Neural cell (in vitro differentiated cells): ENCODE data around the gene CYP4F22. TPM values are rescaled to one million over a fixed set of nuclear protein-coding genes. Genes with fewer than 3 reads are reported as not detected.

ENCODE experiments used
- H2AFZ ChIP-seq: fragments of 200-600, 300-800 bp; sonication (generic), shearing (Covaris generic); 2 replicates; pipeline ENCODE4 v1.6.0; 2014; ENCODE audit warnings: low read depth, mild to moderate bottlenecking, antibody characterized with exemption, low read length, moderate library complexity
- H3F3A ChIP-seq: fragments of 200-600 bp; shearing (Covaris generic); 2 replicates; pipeline ENCODE4 v1.6.1; 2016; ENCODE audit warnings: mild to moderate bottlenecking, moderate library complexity, mixed read lengths, antibody characterized with exemption, low read length; ENCODE audit not compliant: insufficient read depth, poor library complexity, severe bottlenecking
- H3K27ac ChIP-seq: fragments of 200-600, 300-800 bp; sonication (generic), shearing (Covaris generic); 2 replicates; pipeline ENCODE4 v1.5.1; 2014; ENCODE audit warnings: mild to moderate bottlenecking, low read length, moderate library complexity
- H3K27me3 ChIP-seq: fragments of 300-800, 200-600 bp; sonication (generic), shearing (Covaris generic); 2 replicates; pipeline ENCODE4 v1.6.0; 2014; ENCODE audit warnings: mild to moderate bottlenecking, low read depth, low read length, moderate library complexity; ENCODE audit not compliant: insufficient read depth
- H3K36me3 ChIP-seq: fragments of 300-800, 200-600 bp; sonication (generic), shearing (Covaris generic); 2 replicates; pipeline ENCODE4 v1.5.1; 2014; ENCODE audit warnings: mild to moderate bottlenecking, antibody characterized with exemption, low read length, moderate library complexity; ENCODE audit not compliant: insufficient read depth
- H3K4me2 ChIP-seq: fragments of 300-800, 200-600 bp; sonication (generic), shearing (Covaris generic); 2 replicates; pipeline ENCODE4 v1.6.0; 2014; ENCODE audit warnings: mild to moderate bottlenecking, low read length
- H3K4me3 ChIP-seq: fragments of 300-800, 200-600 bp; sonication (generic), shearing (Covaris generic); 2 replicates; pipeline ENCODE4 v1.5.1; 2014; ENCODE audit warnings: mild to moderate bottlenecking, low read length, moderate library complexity
- H3K79me2 ChIP-seq: fragments of 200-600 bp; shearing (Covaris generic); replicated peaks from 2 replicates; pipeline ENCODE4 v1.6.0; 2014; ENCODE audit warnings: mild to moderate bottlenecking, low read length, moderate library complexity; ENCODE audit not compliant: insufficient read depth
- H3K9ac ChIP-seq: fragments of 300-800, 200-600 bp; sonication (generic), shearing (Covaris generic); 2 replicates; pipeline ENCODE4 v1.6.1; 2016; ENCODE audit warnings: mild to moderate bottlenecking, low read length, mixed read lengths
- H3K9me2 ChIP-seq: fragments of 200-600 bp; shearing (Covaris generic); 2 replicates; pipeline ENCODE4 v1.6.1; 2016; ENCODE audit warnings: mild to moderate bottlenecking, low read length, mixed read lengths; ENCODE audit not compliant: insufficient read depth
- H3K9me3 ChIP-seq: fragments of 200-600, 300-800 bp; sonication (generic), shearing (Covaris generic); 2 replicates; pipeline ENCODE4 v1.6.1; 2016; ENCODE audit warnings: mild to moderate bottlenecking, mixed run types, low read length, moderate library complexity, mixed read lengths
- H4K20me1 ChIP-seq: fragments of 200-600 bp; shearing (Covaris generic); 2 replicates; pipeline ENCODE4 v1.6.1; 2016; ENCODE audit warnings: mild to moderate bottlenecking, mixed run types; ENCODE audit not compliant: insufficient read depth
- EP300 ChIP-seq: fragments of 450-650 bp; conservative IDR thresholded peaks from 2 replicates; pipeline ENCODE4 v1.6.1; 2014; ENCODE audit warnings: antibody characterized with exemption, mild to moderate bottlenecking, moderate library complexity; ENCODE audit not compliant: poor library complexity, severe bottlenecking
- EZH2 ChIP-seq: fragments of 200-600, 300-800 bp; shearing (Covaris generic), sonication (generic); IDR thresholded peaks from 2 replicates; pipeline ENCODE4 v1.6.1; 2014; ENCODE audit warnings: antibody characterized with exemption, low read length, borderline replicate concordance, mild to moderate bottlenecking; ENCODE audit not compliant: insufficient read depth, poor library complexity, severe bottlenecking
- MXI1 ChIP-seq: fragments of 450-650 bp; conservative IDR thresholded peaks from 2 replicates; pipeline ENCODE4 v1.6.1; 2014; ENCODE audit warnings: antibody characterized with exemption, mild to moderate bottlenecking; ENCODE audit not compliant: poor library complexity, severe bottlenecking
- POLR2AphosphoS5 ChIP-seq: IDR thresholded peaks from 2 replicates; pipeline ENCODE4 v1.6.1; 2012
- RAD21 ChIP-seq: fragments of 450-650 bp; conservative IDR thresholded peaks from 2 replicates; pipeline ENCODE4 v1.6.1; 2014; ENCODE audit warnings: antibody characterized with exemption, mild to moderate bottlenecking, moderate library complexity
- SMC3 ChIP-seq: fragments of 450-650 bp; conservative IDR thresholded peaks from 2 replicates; pipeline ENCODE4 v1.6.1; 2014; ENCODE audit warnings: antibody characterized with exemption, mild to moderate bottlenecking, moderate library complexity; ENCODE audit not compliant: poor library complexity
- TAF1 ChIP-seq: IDR thresholded peaks from 2 replicates; pipeline ENCODE4 v1.6.1; 2012; ENCODE audit warnings: low read depth
- polyA plus RNA-seq: library from polyadenylated mRNA; depleted of rRNA; stranded (reverse); fragments of >200 nt; gene quantifications from 2 replicates; pipeline ENCODE4 v1.2.3, GENCODE V29; 2014
- TF ChIP-seq, protein P1 (sequence below): fragments of 450-650 bp; IDR thresholded peaks from 2 replicates; pipeline ENCODE4 v1.5.1; 2014; ENCODE audit warnings: antibody characterized with exemption, mild to moderate bottlenecking, moderate library complexity; ENCODE audit not compliant: poor library complexity, severe bottlenecking
- TF ChIP-seq, protein P2 (sequence below): IDR thresholded peaks from 2 replicates; pipeline ENCODE4 v1.6.1; 2012; ENCODE audit warnings: borderline replicate concordance

CYP4F22 gene
- polyA plus RNA-seq, 1 donor from 2014 or later, result not detected

DNA sequence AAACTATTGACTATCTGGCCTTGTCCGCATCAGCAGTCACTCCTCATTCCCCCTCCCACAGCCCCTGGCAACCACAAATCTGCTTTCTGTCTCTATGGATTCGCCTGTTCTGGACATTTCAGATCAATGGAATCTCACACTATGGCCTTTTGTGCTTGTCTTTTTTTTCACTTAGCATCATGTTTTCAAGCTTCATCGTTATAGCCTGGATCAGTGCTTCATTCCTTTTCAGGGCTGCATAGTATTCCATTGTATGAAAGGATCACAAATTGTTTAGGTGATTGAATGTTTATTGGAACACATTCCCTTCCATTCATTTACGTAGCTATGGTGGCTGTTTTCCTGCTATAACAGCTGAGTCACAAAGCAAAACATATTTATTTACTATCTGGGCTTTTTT, 21.3 kb upstream of the CYP4F22 start:
- Histone ChIP-seq H3K4me3 (no peak overlapping the region), H2AFZ (no peak overlapping the region), H3K4me2 (no peak overlapping the region), H3F3A (no peaks in the 10 kb centered on the region), H3K79me2 (no peaks in the 10 kb centered on the region), H3K27me3 (no peaks in the 10 kb centered on the region), H3K9me2 (no peaks in the 10 kb centered on the region), H3K27ac (no peak overlapping the region), H3K36me3 (no peaks in the 10 kb centered on the region), H3K9ac (no peak overlapping the region), H3K9me3 (no peaks in the 10 kb centered on the region), H4K20me1 (no peaks in the 10 kb centered on the region)
- TF ChIP-seq EZH2, result no peak
- TF ChIP-seq RAD21, result no peak

DNA sequence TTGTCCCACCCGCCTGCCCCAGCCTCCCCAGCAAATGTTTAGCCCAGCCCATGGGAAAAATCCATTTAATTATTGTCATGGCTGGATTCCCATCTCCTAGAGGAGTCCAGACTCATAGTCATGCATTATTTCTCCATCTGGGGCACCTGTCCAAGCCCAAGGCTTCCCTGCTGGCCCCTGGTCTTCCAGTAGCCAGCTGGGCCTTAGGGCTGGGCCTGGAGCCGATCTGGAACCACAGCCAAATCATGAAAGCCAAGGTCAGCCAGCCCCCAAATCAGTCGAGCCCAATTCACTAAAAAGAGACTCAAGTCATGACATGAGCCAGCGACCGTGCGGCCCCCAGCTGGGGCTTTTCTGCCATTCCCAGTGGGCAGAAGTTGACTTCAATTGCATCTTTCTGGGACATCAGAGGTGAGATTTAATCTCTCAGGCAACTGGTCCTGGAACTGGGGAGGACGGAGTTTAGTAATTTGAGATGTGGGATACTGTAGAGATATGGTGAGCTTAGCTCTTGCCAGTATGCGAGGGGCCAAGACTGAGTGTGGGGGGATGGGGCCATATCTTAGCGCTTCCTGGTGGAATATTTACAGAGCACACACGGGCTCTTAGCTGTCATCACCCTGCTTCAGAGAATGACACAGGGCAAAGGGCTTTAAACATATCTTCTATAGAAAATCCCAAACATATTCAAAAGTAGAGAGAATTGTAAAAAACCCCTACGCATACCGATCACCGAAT, 19.7 kb upstream of the CYP4F22 start:
- H3K36me3 ChIP-seq, result no peaks in the 10 kb centered on the region
- H3K9me2 ChIP-seq, result no peaks in the 10 kb centered on the region

More for the DNA sequence above, 19.7 kb upstream of the CYP4F22 start:
- Histone ChIP-seq H3K4me2 (no peak overlapping the region), H3K27ac (no peak overlapping the region), H3K9ac (no peak overlapping the region), H4K20me1 (no peaks in the 10 kb centered on the region), H3K4me3 (no peak overlapping the region), H3K9me3 (no peaks in the 10 kb centered on the region), H3K27me3 (no peaks in the 10 kb centered on the region), H2AFZ (no peak overlapping the region), H3K79me2 (no peaks in the 10 kb centered on the region), H3F3A (no peaks in the 10 kb centered on the region)
- TF ChIP-seq, protein P1, sequence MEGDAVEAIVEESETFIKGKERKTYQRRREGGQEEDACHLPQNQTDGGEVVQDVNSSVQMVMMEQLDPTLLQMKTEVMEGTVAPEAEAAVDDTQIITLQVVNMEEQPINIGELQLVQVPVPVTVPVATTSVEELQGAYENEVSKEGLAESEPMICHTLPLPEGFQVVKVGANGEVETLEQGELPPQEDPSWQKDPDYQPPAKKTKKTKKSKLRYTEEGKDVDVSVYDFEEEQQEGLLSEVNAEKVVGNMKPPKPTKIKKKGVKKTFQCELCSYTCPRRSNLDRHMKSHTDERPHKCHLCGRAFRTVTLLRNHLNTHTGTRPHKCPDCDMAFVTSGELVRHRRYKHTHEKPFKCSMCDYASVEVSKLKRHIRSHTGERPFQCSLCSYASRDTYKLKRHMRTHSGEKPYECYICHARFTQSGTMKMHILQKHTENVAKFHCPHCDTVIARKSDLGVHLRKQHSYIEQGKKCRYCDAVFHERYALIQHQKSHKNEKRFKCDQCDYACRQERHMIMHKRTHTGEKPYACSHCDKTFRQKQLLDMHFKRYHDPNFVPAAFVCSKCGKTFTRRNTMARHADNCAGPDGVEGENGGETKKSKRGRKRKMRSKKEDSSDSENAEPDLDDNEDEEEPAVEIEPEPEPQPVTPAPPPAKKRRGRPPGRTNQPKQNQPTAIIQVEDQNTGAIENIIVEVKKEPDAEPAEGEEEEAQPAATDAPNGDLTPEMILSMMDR, result no peak
- TF ChIP-seq EZH2, result no peak
- no peak for TF ChIP-seq RAD21
- TF ChIP-seq SMC3, result no peak
- TF ChIP-seq EP300, result no peak
- no peak for TF ChIP-seq POLR2AphosphoS5
- no peak for TF ChIP-seq MXI1
- no peak for TF ChIP-seq TAF1
- TF ChIP-seq, protein P2, sequence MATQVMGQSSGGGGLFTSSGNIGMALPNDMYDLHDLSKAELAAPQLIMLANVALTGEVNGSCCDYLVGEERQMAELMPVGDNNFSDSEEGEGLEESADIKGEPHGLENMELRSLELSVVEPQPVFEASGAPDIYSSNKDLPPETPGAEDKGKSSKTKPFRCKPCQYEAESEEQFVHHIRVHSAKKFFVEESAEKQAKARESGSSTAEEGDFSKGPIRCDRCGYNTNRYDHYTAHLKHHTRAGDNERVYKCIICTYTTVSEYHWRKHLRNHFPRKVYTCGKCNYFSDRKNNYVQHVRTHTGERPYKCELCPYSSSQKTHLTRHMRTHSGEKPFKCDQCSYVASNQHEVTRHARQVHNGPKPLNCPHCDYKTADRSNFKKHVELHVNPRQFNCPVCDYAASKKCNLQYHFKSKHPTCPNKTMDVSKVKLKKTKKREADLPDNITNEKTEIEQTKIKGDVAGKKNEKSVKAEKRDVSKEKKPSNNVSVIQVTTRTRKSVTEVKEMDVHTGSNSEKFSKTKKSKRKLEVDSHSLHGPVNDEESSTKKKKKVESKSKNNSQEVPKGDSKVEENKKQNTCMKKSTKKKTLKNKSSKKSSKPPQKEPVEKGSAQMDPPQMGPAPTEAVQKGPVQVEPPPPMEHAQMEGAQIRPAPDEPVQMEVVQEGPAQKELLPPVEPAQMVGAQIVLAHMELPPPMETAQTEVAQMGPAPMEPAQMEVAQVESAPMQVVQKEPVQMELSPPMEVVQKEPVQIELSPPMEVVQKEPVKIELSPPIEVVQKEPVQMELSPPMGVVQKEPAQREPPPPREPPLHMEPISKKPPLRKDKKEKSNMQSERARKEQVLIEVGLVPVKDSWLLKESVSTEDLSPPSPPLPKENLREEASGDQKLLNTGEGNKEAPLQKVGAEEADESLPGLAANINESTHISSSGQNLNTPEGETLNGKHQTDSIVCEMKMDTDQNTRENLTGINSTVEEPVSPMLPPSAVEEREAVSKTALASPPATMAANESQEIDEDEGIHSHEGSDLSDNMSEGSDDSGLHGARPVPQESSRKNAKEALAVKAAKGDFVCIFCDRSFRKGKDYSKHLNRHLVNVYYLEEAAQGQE, result no peak
